SK-N-MC (cell line): ENCODE results near the gene MAML2.

Experiments
- EZH2 ChIP-seq: fragments of 200-600 bp; sonication (generic); IDR thresholded peaks from one replicate; pipeline ENCODE4 v1.6.1; 2017; ENCODE audit warnings: antibody characterized with exemption
- POLR2AphosphoS5 ChIP-seq: IDR thresholded peaks from 2 replicates; pipeline ENCODE4 v1.6.1; 2012; ENCODE audit warnings: mild to moderate bottlenecking, low read depth, low read length, borderline replicate concordance

DNA sequence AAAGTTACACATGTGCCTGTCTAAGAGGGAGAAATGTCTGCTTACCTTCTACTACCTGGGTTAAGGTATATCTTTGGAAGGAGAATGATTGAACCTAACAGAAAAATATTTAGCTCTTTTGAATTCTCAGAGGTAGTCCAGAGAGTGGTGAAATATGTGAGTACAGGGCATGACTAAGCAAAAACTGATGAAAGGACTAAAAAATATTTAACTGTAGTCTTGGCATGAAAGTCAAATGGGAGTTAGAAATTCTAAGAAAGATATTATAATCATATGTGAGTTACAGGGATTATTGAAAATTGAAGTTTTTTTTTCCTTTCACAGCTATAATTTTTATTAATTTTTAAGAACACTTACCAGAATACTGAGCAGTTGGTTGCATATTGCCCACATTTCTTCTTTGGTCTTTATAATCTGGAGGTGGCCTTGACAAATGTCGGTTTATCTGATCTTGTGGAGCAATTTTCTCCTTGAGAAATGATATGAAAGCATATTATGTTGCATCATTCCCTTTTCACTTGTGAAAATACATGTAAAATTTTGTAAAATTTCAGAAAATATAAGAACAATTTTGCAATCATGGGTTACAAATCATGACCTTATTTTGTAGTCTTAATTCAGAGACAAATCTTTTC lies 357.7 kb downstream of the MAML2 start:
- no peak for TF ChIP-seq EZH2
- no peak for TF ChIP-seq POLR2AphosphoS5
